Measurements from ENCODE around the gene PDILT.
"Not testable (repeated sequence)": the region's sequence is repeated elsewhere in the genome, so short reads cannot be mapped to it uniquely, and the experiment has no call there.

The PDILT gene

DNA sequence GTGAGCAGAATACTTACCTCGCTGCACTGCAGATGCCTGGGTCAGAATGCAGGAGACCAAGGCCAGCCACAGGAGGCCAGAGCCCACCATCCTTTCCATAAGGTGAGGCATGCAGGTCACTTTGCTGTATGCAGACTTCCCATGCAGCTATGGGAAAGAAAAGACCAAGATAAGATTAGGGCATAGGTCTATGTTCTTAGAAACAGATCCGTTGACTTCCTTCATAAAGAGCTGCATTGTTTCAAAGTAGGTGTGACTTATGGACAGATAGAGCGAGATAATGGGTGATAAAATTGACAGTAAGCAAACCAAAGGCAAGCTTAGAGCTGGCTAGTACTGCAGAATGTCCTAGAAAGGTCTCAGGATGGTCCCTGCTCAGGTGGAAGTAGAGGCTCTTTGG, 78.2 kb downstream of the PDILT start:
- H3K4me3 ChIP-seq (replicated peaks; ENCODE audit: low read depth, low read length): no peak overlapping the region
- no peak for DNase-seq (ENCODE audit: low read depth)
- TF ChIP-seq, protein P1, sequence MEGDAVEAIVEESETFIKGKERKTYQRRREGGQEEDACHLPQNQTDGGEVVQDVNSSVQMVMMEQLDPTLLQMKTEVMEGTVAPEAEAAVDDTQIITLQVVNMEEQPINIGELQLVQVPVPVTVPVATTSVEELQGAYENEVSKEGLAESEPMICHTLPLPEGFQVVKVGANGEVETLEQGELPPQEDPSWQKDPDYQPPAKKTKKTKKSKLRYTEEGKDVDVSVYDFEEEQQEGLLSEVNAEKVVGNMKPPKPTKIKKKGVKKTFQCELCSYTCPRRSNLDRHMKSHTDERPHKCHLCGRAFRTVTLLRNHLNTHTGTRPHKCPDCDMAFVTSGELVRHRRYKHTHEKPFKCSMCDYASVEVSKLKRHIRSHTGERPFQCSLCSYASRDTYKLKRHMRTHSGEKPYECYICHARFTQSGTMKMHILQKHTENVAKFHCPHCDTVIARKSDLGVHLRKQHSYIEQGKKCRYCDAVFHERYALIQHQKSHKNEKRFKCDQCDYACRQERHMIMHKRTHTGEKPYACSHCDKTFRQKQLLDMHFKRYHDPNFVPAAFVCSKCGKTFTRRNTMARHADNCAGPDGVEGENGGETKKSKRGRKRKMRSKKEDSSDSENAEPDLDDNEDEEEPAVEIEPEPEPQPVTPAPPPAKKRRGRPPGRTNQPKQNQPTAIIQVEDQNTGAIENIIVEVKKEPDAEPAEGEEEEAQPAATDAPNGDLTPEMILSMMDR (IDR thresholded peaks at IDR 0.05; ENCODE audit: low read length, missing control alignments): no peak

DNA sequence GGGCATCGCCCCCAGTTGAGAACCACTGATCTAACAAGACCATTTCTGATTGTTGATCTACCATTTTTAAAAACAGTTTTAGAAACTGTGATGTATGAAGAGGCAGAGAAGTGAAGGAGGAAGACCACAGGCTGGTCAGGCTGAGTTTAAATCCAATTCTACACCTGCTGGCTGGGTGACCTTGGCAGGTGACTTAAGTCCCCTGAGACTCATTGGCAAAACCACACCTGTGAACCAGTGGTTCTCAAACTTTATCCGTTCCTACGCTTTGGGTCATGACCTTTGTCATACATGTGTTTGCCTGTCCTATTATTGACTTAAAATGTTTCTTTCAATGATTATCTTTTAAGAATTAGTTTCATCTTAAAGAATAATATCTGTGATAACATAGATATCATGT, 79.5 kb downstream of the PDILT start:
- TF ChIP-seq, protein P1 (IDR thresholded peaks at IDR 0.05; ENCODE audit: low read length, missing control alignments): no peak
- H3K4me3 ChIP-seq (replicated peaks; ENCODE audit: low read depth, low read length): no peak overlapping the region
- DNase-seq (ENCODE audit: low read depth): no peak

- H3K4me3 ChIP-seq (replicated peaks; ENCODE audit: low read depth, low read length): no peak overlapping the region
- DNase-seq (ENCODE audit: low read depth): no peak
- TF ChIP-seq, protein P1 (IDR thresholded peaks at IDR 0.05; ENCODE audit: low read length, missing control alignments): no peak
These were observed 80.9 kb downstream of the PDILT start for GRCh38 chr16:20323591-20324117.

DNA sequence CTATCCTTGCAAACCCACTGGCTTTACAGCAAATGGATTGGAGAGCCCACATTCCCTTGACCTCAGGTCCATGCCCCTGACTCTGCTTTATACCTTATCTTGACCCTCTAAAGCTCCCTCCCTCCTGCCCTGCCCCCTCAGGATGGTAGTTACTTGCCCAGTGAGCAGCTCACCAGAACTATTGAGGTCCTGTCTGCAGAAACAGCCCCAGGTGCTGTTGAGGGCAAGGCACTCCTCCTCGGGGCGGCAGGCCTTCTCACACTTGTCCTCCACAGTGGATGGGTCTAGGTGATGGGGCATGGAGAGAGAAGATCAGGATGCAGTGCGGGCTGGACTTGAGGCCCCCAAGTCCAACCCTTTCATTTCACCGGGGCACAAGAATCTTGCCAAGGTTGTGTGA, 81.8 kb downstream of the PDILT start:
- TF ChIP-seq, protein P1 (IDR thresholded peaks at IDR 0.05; ENCODE audit: low read length, missing control alignments): no peak
- no peak for DNase-seq (ENCODE audit: low read depth)
- no peak overlapping the region for H3K4me3 ChIP-seq (replicated peaks; ENCODE audit: low read depth, low read length)

- TF ChIP-seq, protein P1 (IDR thresholded peaks at IDR 0.05; ENCODE audit: low read length, missing control alignments): no peak
- no peak for DNase-seq (ENCODE audit: low read depth)
- H3K4me3 ChIP-seq (replicated peaks; ENCODE audit: low read depth, low read length): no peak overlapping the region
These were observed 82.9 kb downstream of the PDILT start for GRCh38 chr16:20321671-20322070.

DNA sequence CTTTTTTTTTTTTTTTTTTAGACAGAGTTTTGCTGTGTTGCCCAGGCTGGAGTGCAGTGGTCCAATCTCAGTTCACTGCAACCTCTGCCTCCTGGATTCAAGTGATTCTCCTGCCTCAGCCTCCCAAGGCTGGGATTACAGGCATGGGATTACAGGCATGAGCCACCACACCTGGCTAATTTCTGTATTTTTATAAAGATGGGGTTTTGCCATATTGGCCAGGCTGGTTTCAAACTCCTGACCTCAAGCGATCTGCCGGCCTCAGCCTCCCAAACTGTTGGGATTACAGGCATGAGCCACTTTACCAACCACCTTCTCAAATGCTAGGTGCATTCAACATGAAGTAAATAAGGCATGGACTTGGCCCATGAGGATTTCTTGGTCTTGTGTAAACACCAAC, 83.5 kb downstream of the PDILT start:
- not testable (repeated sequence) for DNase-seq (ENCODE audit: low read depth)

GRCh38 chr16:20320592-20320991, 83.9 kb downstream of the PDILT start:
- H3K4me3 ChIP-seq (replicated peaks; ENCODE audit: low read depth, low read length): no peak overlapping the region
- no peak for DNase-seq (ENCODE audit: low read depth)
- TF ChIP-seq, protein P1 (IDR thresholded peaks at IDR 0.05; ENCODE audit: low read length, missing control alignments): no peak

More for the DNA sequence above, 83.5 kb downstream of the PDILT start:
- H3K4me3 ChIP-seq (replicated peaks; ENCODE audit: low read depth, low read length): not testable (repeated sequence)

Measured in fibroblast of pulmonary artery (primary cell).